OCI-LY7 (cell line): ENCODE measurements around the gene RALB. TPM values are rescaled to one million over a fixed set of nuclear protein-coding genes. Genes with fewer than 3 reads are reported as not detected.

Experiments
- BruUV-seq: library from RNA; stranded (reverse); fragments of 400-500 nt; replicated peaks from 2 replicates; lab custom pipeline; 2021; lab: Mats Ljungman, UMichigan
- CTCF ChIA-PET: fragments of 300-600 bp; sonication (Branson Sonifier 250); formaldehyde crosslinking; loops from one replicate; lab custom pipeline; 2022; ENCODE audit warnings: antibody characterized with exemption; ENCODE audit not compliant: unreplicated experiment; lab: Charles Lee
- POLR2A ChIA-PET: fragments of 300-600 bp; sonication (Branson Sonifier 250); formaldehyde crosslinking; loops from one replicate; lab custom pipeline; 2022; ENCODE audit warnings: antibody characterized with exemption; lab: Charles Lee
- DNase-seq: peaks from one replicate; pipeline ENCODE4 v3.0.0-alpha.2; 2015; ENCODE audit warnings: low spot score
- H2AFZ ChIP-seq: fragments of 200-600 bp; sonication (generic), shearing (Covaris generic); 2 replicates; pipeline ENCODE4 v1.6.1; 2014; ENCODE audit warnings: mild to moderate bottlenecking, antibody characterized with exemption, low read length, moderate library complexity
- H3K27ac ChIP-seq: fragments of 200-600 bp; sonication (generic); 2 replicates; pipeline ENCODE4 v1.5.1; 2014; ENCODE audit warnings: mixed run types, low read depth, mild to moderate bottlenecking, moderate library complexity, low read length, inconsistent platforms; ENCODE audit not compliant: poor library complexity, severe bottlenecking
- H3K36me3 ChIP-seq: fragments of 200-600 bp; sonication (generic); 2 replicates; pipeline ENCODE4 v1.6.1; 2014; ENCODE audit warnings: mild to moderate bottlenecking, antibody characterized with exemption, low read length, moderate library complexity, mixed read lengths; ENCODE audit not compliant: insufficient read depth
- H3K4me1 ChIP-seq: fragments of 200-600 bp; sonication (generic); 2 replicates; pipeline ENCODE4 v1.5.1; 2014; ENCODE audit warnings: mild to moderate bottlenecking, low read length; ENCODE audit not compliant: insufficient read depth, poor library complexity, severe bottlenecking
- H3K4me2 ChIP-seq: fragments of 200-600 bp; sonication (generic); 2 replicates; pipeline ENCODE4 v1.6.1; 2014; ENCODE audit warnings: mild to moderate bottlenecking, low read length
- H3K4me3 ChIP-seq: fragments of 200-600 bp; sonication (generic); 2 replicates; pipeline ENCODE4 v1.5.1; 2014; ENCODE audit warnings: mild to moderate bottlenecking, low read depth, low read length; ENCODE audit not compliant: poor library complexity, severe bottlenecking
- H3K79me2 ChIP-seq: fragments of 200-600 bp; sonication (generic); 2 replicates; pipeline ENCODE4 v1.6.1; 2016; ENCODE audit warnings: low read depth, mild to moderate bottlenecking, low read length, moderate library complexity, mixed read lengths; ENCODE audit not compliant: insufficient read depth
- H3K9me2 ChIP-seq: fragments of 200-600 bp; sonication (generic); 2 replicates; pipeline ENCODE4 v1.6.1; 2016; ENCODE audit warnings: mild to moderate bottlenecking, low read length, mixed read lengths; ENCODE audit not compliant: insufficient read depth
- H3K9me3 ChIP-seq: fragments of 200-600 bp; sonication (generic); 2 replicates; pipeline ENCODE4 v1.6.1; 2014; ENCODE audit warnings: mild to moderate bottlenecking, mixed run types, low read length, mixed read lengths
- H4K20me1 ChIP-seq: fragments of 200-600 bp; sonication (generic); 2 replicates; pipeline ENCODE4 v1.6.1; 2014; ENCODE audit warnings: mild to moderate bottlenecking, antibody characterized with exemption, low read length, moderate library complexity, mixed read lengths; ENCODE audit not compliant: insufficient read depth
- CTCF ChIP-seq: fragments of 200-600 bp; sonication (generic); conservative IDR thresholded peaks from 2 replicates; pipeline ENCODE4 v1.5.1; 2014; ENCODE audit warnings: mild to moderate bottlenecking, antibody characterized with exemption, low read length, moderate library complexity, mixed read lengths
- EZH2phosphoT487 ChIP-seq: fragments of 200-600 bp; sonication (generic); IDR thresholded peaks from 2 replicates; pipeline ENCODE4 v1.6.1; 2018; ENCODE audit warnings: low read depth, borderline replicate concordance, mild to moderate bottlenecking, mixed run types, antibody characterized with exemption, low read length, moderate library complexity, mixed read lengths
- intact Hi-C: fragments of 100-400 bp; cut with micrococcal nuclease; formaldehyde crosslinking; loops from one replicate; pipeline ENCODE4 v1.10.0; 2022; ENCODE audit not compliant: unreplicated experiment
- total RNA-seq, 2 experiments: library from RNA; depleted of rRNA in 1 of 2; stranded (reverse); fragments of >200 nt in 1 of 2; shearing (Covaris generic) in 1 of 2; gene quantifications; 2 replicates each; pipeline ENCODE4 v1.2.3, GENCODE V29; 2014 to 2022

The RALB gene
- total RNA-seq, 2 experiments from 2014 or later = 16.2 to 23.6 TPM

GRCh38 chr2:120262761-120263428, 10.2 kb downstream of the RALB start:
- no peak for DNase-seq
- no TSS peak for BruUV-seq
- H3K27ac ChIP-seq = no peak overlapping the region
- H3K4me3 ChIP-seq = no peak overlapping the region
- no peak overlapping the region for H2AFZ ChIP-seq
- CTCF ChIA-PET = no interaction called here
- H3K4me1 ChIP-seq = no peaks in the 10 kb centered on the region
- no peaks in the 10 kb centered on the region for H3K9me2 ChIP-seq
- no peaks in the 10 kb centered on the region for H3K9me3 ChIP-seq
- no peak for TF ChIP-seq CTCF
- no peak for TF ChIP-seq EZH2phosphoT487
- no peak overlapping the region for H3K4me2 ChIP-seq
- H4K20me1 ChIP-seq = no peaks in the 10 kb centered on the region
- POLR2A ChIA-PET = interaction anchor here (0.8 kb wide), 1 partner anchor 21 kb away, joined by 3 read pairs; no protein-coding TSS in a partner anchor
- no peaks in the 10 kb centered on the region for H3K79me2 ChIP-seq
- no peaks in the 10 kb centered on the region for H3K36me3 ChIP-seq
- intact Hi-C loops = no loop called here

- no TSS peak for BruUV-seq
- POLR2A ChIA-PET = interaction anchor here (2.1 kb wide), 1 partner anchor 18 kb away, joined by 6 read pairs; no protein-coding TSS in a partner anchor
Measured at GRCh38 chr2:120265006-120265405, 12.4 kb downstream of the RALB start.

More at GRCh38 chr2:120265006-120265405, 12.4 kb downstream of the RALB start:
- H3K9me3 ChIP-seq = no peaks in the 10 kb centered on the region
- CTCF ChIA-PET = interaction anchor here (0.5 kb wide), 1 partner anchor 9 kb away, joined by 3 read pairs; no protein-coding TSS in a partner anchor
- no peaks in the 10 kb centered on the region for H3K79me2 ChIP-seq
- intact Hi-C loops = no loop called here
- no peak overlapping the region for H3K4me3 ChIP-seq
- no peak for TF ChIP-seq CTCF
- TF ChIP-seq EZH2phosphoT487 = no peak
- no peaks in the 10 kb centered on the region for H3K36me3 ChIP-seq
- H3K4me2 ChIP-seq = no peak overlapping the region
- H4K20me1 ChIP-seq = no peaks in the 10 kb centered on the region
- no peak overlapping the region for H2AFZ ChIP-seq
- no peak overlapping the region for H3K27ac ChIP-seq
- no peaks in the 10 kb centered on the region for H3K4me1 ChIP-seq
- H3K9me2 ChIP-seq = no peaks in the 10 kb centered on the region
- DNase-seq = no peak
